NCI-H2107 treated with DMSO at 0.1 percent for 48 hours (cell line): ENCODE data around the gene PRDX2.

Experiments
- DNase-seq: peaks from one replicate; lab custom pipeline; 2025; ENCODE audit not compliant: unreplicated experiment; lab: John Stamatoyannopoulos, UW

The PRDX2 gene

GRCh38 chr19:12782424-12783290, 18.9 kb downstream of the PRDX2 start:
- DNase-seq, result peak; percentile 40

GRCh38 chr19:12782174-12782423, 19.5 kb downstream of the PRDX2 start:
- DNase-seq, result no peak

- DNase-seq, result peak; percentile 25
Measured at GRCh38 chr19:12779162-12779993, 22.2 kb downstream of the PRDX2 start.

- DNase-seq, result no peak
Measured at GRCh38 chr19:12778905-12779161, 22.8 kb downstream of the PRDX2 start.

- peak; percentile 65 for DNase-seq
Measured at GRCh38 chr19:12778017-12778904, 23.3 kb downstream of the PRDX2 start.

- DNase-seq, result peak; percentile 80
Measured at GRCh38 chr19:12777217-12778016, 24.2 kb downstream of the PRDX2 start.

GRCh38 chr19:12774588-12775555, 26.7 kb downstream of the PRDX2 start, which contains the start of gene HOOK2:
Gene HOOK2 (minus strand): TSS chr19:12775552. CDS start chr19:12775449, 103 bp downstream.
- peak; percentile 55 for DNase-seq

GRCh38 chr19:12773571-12773970, 28.0 kb downstream of the PRDX2 start:
- no peak for DNase-seq

GRCh38 chr19:12772323-12772722, 29.3 kb downstream of the PRDX2 start:
- DNase-seq, result no peak

- DNase-seq, result no peak
Measured at GRCh38 chr19:12770922-12771321, 30.7 kb downstream of the PRDX2 start.

GRCh38 chr19:12769689-12770088, 31.9 kb downstream of the PRDX2 start:
- DNase-seq, result peak; percentile 12

- DNase-seq, result no peak
Measured at GRCh38 chr19:12767666-12768065, 33.9 kb downstream of the PRDX2 start.

GRCh38 chr19:12767150-12767549, 34.5 kb downstream of the PRDX2 start:
- DNase-seq, result no peak

GRCh38 chr19:12766051-12766521, 35.5 kb downstream of the PRDX2 start:
- DNase-seq, result peak; percentile 41

- no peak for DNase-seq
Measured at GRCh38 chr19:12764698-12765097, 36.9 kb downstream of the PRDX2 start.

GRCh38 chr19:12763100-12763499, 38.5 kb downstream of the PRDX2 start:
- no peak for DNase-seq

GRCh38 chr19:12759686-12760085, 41.9 kb downstream of the PRDX2 start:
- DNase-seq, result no peak

GRCh38 chr19:12757544-12758274, 43.9 kb downstream of the PRDX2 start:
- DNase-seq, result no peak
